Measurements from ENCODE around the gene PNPLA3.

The PNPLA3 gene

GRCh38 chr22:43974028-43974545, 50.5 kb downstream of the PNPLA3 start:
- Mint-ChIP-seq H3K36me3 (ENCODE audit: low read depth) (peaks cover 58% of the 10 kb centered on the region), H3K4me3 (no peak overlapping the region), H3K27ac (no peak overlapping the region), H3K9me3 (no peaks in the 10 kb centered on the region), H3K27me3 (ENCODE audit: low read depth) (no peaks in the 10 kb centered on the region), H3K4me1 (no peaks in the 10 kb centered on the region)
- no peak for TF ChIP-seq CTCF (IDR thresholded peaks at IDR 0.05; ENCODE audit: unreplicated experiment in 3 of 3)

- H3K4me1 Mint-ChIP-seq: no peaks in the 10 kb centered on the region
- H3K36me3 Mint-ChIP-seq (ENCODE audit: low read depth): peaks cover 61% of the 10 kb centered on the region
- H3K27me3 Mint-ChIP-seq (ENCODE audit: low read depth): no peaks in the 10 kb centered on the region
- no peak overlapping the region for H3K27ac Mint-ChIP-seq
- no peak for TF ChIP-seq CTCF (IDR thresholded peaks at IDR 0.05; ENCODE audit: unreplicated experiment in 3 of 3)
- H3K9me3 Mint-ChIP-seq: no peaks in the 10 kb centered on the region
- H3K4me3 Mint-ChIP-seq: no peak overlapping the region
These were observed 51.4 kb downstream of the PNPLA3 start for GRCh38 chr22:43975041-43975440.

- H3K36me3 Mint-ChIP-seq (ENCODE audit: low read depth): peaks cover 65% of the 10 kb centered on the region
- no peak for TF ChIP-seq CTCF (IDR thresholded peaks at IDR 0.05; ENCODE audit: unreplicated experiment in 3 of 3)
- no peaks in the 10 kb centered on the region for H3K9me3 Mint-ChIP-seq
- no peak overlapping the region for H3K4me3 Mint-ChIP-seq
- H3K27ac Mint-ChIP-seq: no peak overlapping the region
- H3K4me1 Mint-ChIP-seq: no peaks in the 10 kb centered on the region
- H3K27me3 Mint-ChIP-seq (ENCODE audit: low read depth): no peaks in the 10 kb centered on the region
These were observed 53.5 kb downstream of the PNPLA3 start for GRCh38 chr22:43976861-43977795.

GRCh38 chr22:43978558-43978957, 55.0 kb downstream of the PNPLA3 start:
- Mint-ChIP-seq H3K36me3 (ENCODE audit: low read depth) (peaks cover 61% of the 10 kb centered on the region), H3K9me3 (no peaks in the 10 kb centered on the region), H3K4me3 (no peak overlapping the region), H3K27me3 (ENCODE audit: low read depth) (no peaks in the 10 kb centered on the region), H3K27ac (no peak overlapping the region), H3K4me1 (no peaks in the 10 kb centered on the region)
- no peak for TF ChIP-seq CTCF (IDR thresholded peaks at IDR 0.05; ENCODE audit: unreplicated experiment in 3 of 3)

- H3K27ac Mint-ChIP-seq: no peak overlapping the region
- no peaks in the 10 kb centered on the region for H3K4me1 Mint-ChIP-seq
- H3K27me3 Mint-ChIP-seq (ENCODE audit: low read depth): no peaks in the 10 kb centered on the region
- no peak for TF ChIP-seq CTCF (IDR thresholded peaks at IDR 0.05; ENCODE audit: unreplicated experiment in 3 of 3)
- H3K36me3 Mint-ChIP-seq (ENCODE audit: low read depth): peaks cover 63% of the 10 kb centered on the region
- H3K4me3 Mint-ChIP-seq: no peak overlapping the region
- H3K9me3 Mint-ChIP-seq: no peaks in the 10 kb centered on the region
These were observed 57.0 kb downstream of the PNPLA3 start for GRCh38 chr22:43980579-43980978.

All from nephron (organoid).